IMR-90 (cell line): ENCODE data around the gene GRIK3. TPM values are rescaled to one million over a fixed set of nuclear protein-coding genes. Genes with fewer than 3 reads are reported as not detected.

Experiments used
- ATAC-seq: fragments of 200-7000 bp; cut with Tn5 transposase; 2 replicates; pipeline ENCODE4 v1.9.1; 2020; ENCODE audit warnings: low read depth, mild to moderate bottlenecking, moderate library complexity
- BruUV-seq: library from RNA; stranded (reverse); fragments of 400-500 nt; replicated peaks from 2 replicates; lab custom pipeline; 2021; lab: Mats Ljungman, UMichigan
- CTCF ChIA-PET: fragments of 300-600 bp; formaldehyde crosslinking; extraction: SDS; loops from one replicate; lab custom pipeline; 2021; ENCODE audit warnings: antibody characterized with exemption; lab: Yijun Ruan, JAX
- POLR2A ChIA-PET: fragments of 300-600 bp; sonication (Branson Sonifier 250); formaldehyde crosslinking; loops from one replicate; lab custom pipeline; 2022; ENCODE audit warnings: antibody characterized with exemption; ENCODE audit not compliant: unreplicated experiment; lab: Charles Lee
- DNase-seq: peaks from one replicate; pipeline ENCODE4 v3.0.0; 2013
- H2AFZ ChIP-seq: replicated peaks from 2 replicates; pipeline ENCODE3; 2013; ENCODE audit warnings: low read length, mild to moderate bottlenecking; ENCODE audit not compliant: poor library complexity
- H2AK5ac ChIP-seq: 2 replicates; pipeline ENCODE4 v1.6.1; 2013; ENCODE audit warnings: low read depth, low read length, inconsistent platforms
- H2AK9ac ChIP-seq: replicated peaks from 2 replicates; pipeline ENCODE3; 2013; ENCODE audit warnings: mild to moderate bottlenecking, low read depth, low read length, moderate library complexity; ENCODE audit not compliant: poor library complexity
- H2BK120ac ChIP-seq: 2 replicates; pipeline ENCODE4 v1.6.1; 2013; ENCODE audit warnings: low read depth, low read length, inconsistent platforms
- H2BK15ac ChIP-seq: 3 replicates; pipeline ENCODE4 v1.6.1; 2013; ENCODE audit warnings: low read depth, low read length, inconsistent platforms
- H2BK20ac ChIP-seq: 2 replicates; pipeline ENCODE4 v1.6.1; 2013; ENCODE audit warnings: low read depth, mild to moderate bottlenecking, inconsistent platforms, low read length, moderate library complexity
- H2BK5ac ChIP-seq: 2 replicates; pipeline ENCODE4 v1.6.1; 2013; ENCODE audit warnings: mild to moderate bottlenecking, low read depth, low read length, inconsistent platforms; ENCODE audit not compliant: poor library complexity, severe bottlenecking
- H3K14ac ChIP-seq: replicated peaks from 2 replicates; pipeline ENCODE4 v1.6.1; 2013; ENCODE audit warnings: low read depth, low read length, inconsistent platforms
- H3K18ac ChIP-seq: 2 replicates; pipeline ENCODE4 v1.6.1; 2013; ENCODE audit warnings: low read depth, low read length, control low read depth
- H3K23ac ChIP-seq: 2 replicates; pipeline ENCODE4 v1.6.1; 2013; ENCODE audit warnings: low read depth, low read length, inconsistent platforms
- H3K27ac ChIP-seq: 2 replicates; pipeline ENCODE4 v1.5.1; 2013; ENCODE audit warnings: mild to moderate bottlenecking, control low read depth, low read length; ENCODE audit not compliant: insufficient read depth
- H3K27me3 ChIP-seq: 2 replicates; pipeline ENCODE4 v1.6.1; 2013; ENCODE audit warnings: low read length; ENCODE audit not compliant: control insufficient read depth, insufficient read depth
- H3K36me3 ChIP-seq: 2 replicates; pipeline ENCODE4 v1.6.1; 2013; ENCODE audit warnings: low read length, mixed read lengths; ENCODE audit not compliant: control insufficient read depth, insufficient read depth
- H3K4ac ChIP-seq: 2 replicates; pipeline ENCODE4 v1.6.1; 2013; ENCODE audit warnings: low read depth, low read length, inconsistent platforms
- H3K4me1 ChIP-seq: 2 replicates; pipeline ENCODE4 v1.6.1; 2013; ENCODE audit warnings: low read length, mixed read lengths; ENCODE audit not compliant: control insufficient read depth, insufficient read depth
- H3K4me2 ChIP-seq: 2 replicates; pipeline ENCODE4 v1.6.1; 2013; ENCODE audit warnings: low read depth, mild to moderate bottlenecking, control low read depth, low read length, moderate library complexity
- H3K4me3 ChIP-seq: 2 replicates; pipeline ENCODE4 v1.5.1; 2013; ENCODE audit warnings: low read depth, mild to moderate bottlenecking, control low read depth, low read length, moderate library complexity; ENCODE audit not compliant: insufficient read depth
- H3K56ac ChIP-seq: 2 replicates; pipeline ENCODE4 v1.6.1; 2013; ENCODE audit warnings: low read length, inconsistent platforms; ENCODE audit not compliant: insufficient read depth; ENCODE audit errors: extremely low read depth
- H3K79me1 ChIP-seq, 2 experiments: 2 replicates each; pipeline ENCODE4 v1.6.1; 2013; ENCODE audit warnings: low read length in 2 of 2, inconsistent platforms in 1 of 2, low read depth in 1 of 2
- H3K9ac ChIP-seq: 2 replicates; pipeline ENCODE4 v1.6.1; 2013; ENCODE audit warnings: low read depth, low read length, control low read depth
- H3K9me1 ChIP-seq: 2 replicates; pipeline ENCODE4 v1.6.1; 2013; ENCODE audit warnings: low read length, inconsistent platforms; ENCODE audit not compliant: insufficient read depth
- H3K9me3 ChIP-seq: 2 replicates; pipeline ENCODE4 v1.6.1; 2013; ENCODE audit warnings: low read length; ENCODE audit not compliant: control insufficient read depth, insufficient read depth
- H4K20me1 ChIP-seq: 2 replicates; pipeline ENCODE4 v1.6.1; 2013; ENCODE audit warnings: low read length, inconsistent platforms; ENCODE audit not compliant: insufficient read depth
- H4K5ac ChIP-seq: 2 replicates; pipeline ENCODE4 v1.6.1; 2013; ENCODE audit warnings: mild to moderate bottlenecking, low read depth, low read length, control low read depth
- H4K8ac ChIP-seq, 2 experiments: 2 replicates each; pipeline ENCODE4 v1.6.1; 2013; ENCODE audit warnings: low read depth in 2 of 2, low read length in 2 of 2, control low read depth in 1 of 2, inconsistent platforms in 1 of 2
- H4K91ac ChIP-seq: 2 replicates; pipeline ENCODE4 v1.6.1; 2013; ENCODE audit warnings: low read depth, low read length, inconsistent platforms; ENCODE audit not compliant: insufficient read depth
- BHLHE40 ChIP-seq: fragments of 150-350 bp; IDR thresholded peaks from 2 replicates; pipeline ENCODE4 v1.6.1; 2016; ENCODE audit warnings: mild to moderate bottlenecking, low read depth, low read length
- CEBPB ChIP-seq: IDR thresholded peaks from 2 replicates; pipeline ENCODE4 v1.6.1; 2012; ENCODE audit warnings: low read depth, low read length, improper control_type of control experiment
- CHD1 ChIP-seq: IDR thresholded peaks from 2 replicates; pipeline ENCODE4 v1.6.1; 2012; ENCODE audit warnings: low read depth, low read length, improper control_type of control experiment
- CTCF ChIP-seq: conservative IDR thresholded peaks from 2 replicates; pipeline ENCODE4 v1.5.1; 2012; ENCODE audit warnings: mild to moderate bottlenecking, low read depth, low read length, improper control_type of control experiment
- ELK1 ChIP-seq: fragments of 150-350 bp; IDR thresholded peaks from 2 replicates; pipeline ENCODE4 v1.6.1; 2016; ENCODE audit warnings: low read depth, mild to moderate bottlenecking, low read length, moderate library complexity, borderline replicate concordance
- MAFK ChIP-seq: IDR thresholded peaks from 2 replicates; pipeline ENCODE4 v1.6.1; 2012; ENCODE audit warnings: low read depth, low read length, improper control_type of control experiment
- MXI1 ChIP-seq: IDR thresholded peaks from 2 replicates; pipeline ENCODE4 v1.6.1; 2012; ENCODE audit warnings: low read depth, mild to moderate bottlenecking, low read length, moderate library complexity, borderline replicate concordance
- NFE2L2 ChIP-seq: fragments of 150-350 bp; IDR thresholded peaks from 2 replicates; pipeline ENCODE4 v1.6.1; 2016; ENCODE audit warnings: low read depth, mild to moderate bottlenecking, low read length
- POLR2A ChIP-seq: IDR thresholded peaks from 2 replicates; pipeline ENCODE4 v1.6.1; 2012; ENCODE audit warnings: mild to moderate bottlenecking, low read depth, low read length
- RAD21 ChIP-seq: IDR thresholded peaks from 2 replicates; pipeline ENCODE4 v1.6.1; 2012; ENCODE audit warnings: low read length, improper control_type of control experiment
- RCOR1 ChIP-seq: IDR thresholded peaks from 2 replicates; pipeline ENCODE4 v1.6.1; 2012; ENCODE audit warnings: mild to moderate bottlenecking, low read length, improper control_type of control experiment; ENCODE audit not compliant: insufficient replicate concordance
- RFX5 ChIP-seq: IDR thresholded peaks from 2 replicates; pipeline ENCODE4 v1.8.0; 2012; ENCODE audit warnings: low read depth, mild to moderate bottlenecking, low read length, moderate library complexity
- SMC3 ChIP-seq: fragments of 150-350 bp; IDR thresholded peaks from 2 replicates; pipeline ENCODE4 v1.6.1; 2016; ENCODE audit warnings: low read depth, mild to moderate bottlenecking, antibody characterized with exemption, low read length, moderate library complexity
- USF2 ChIP-seq: fragments of 150-350 bp; IDR thresholded peaks from 2 replicates; pipeline ENCODE4 v1.6.1; 2017; ENCODE audit warnings: mild to moderate bottlenecking, antibody characterized with exemption, low read length, low read depth
- WGBS, 2 experiments: methylation state at CpG; one replicate each; pipeline versions ENCODE4 v1.1.5 to v1.1.7; 2013; ENCODE audit warnings: missing lambda C conversion rate in 2 of 2; ENCODE audit not compliant: insufficient read length in 1 of 2; ENCODE audit errors: extremely low coverage in 2 of 2; 5-methylcytosine and 5-hydroxymethylcytosine counted together
- dilution Hi-C: fragments of 300-500 bp; cut with HindIII; formaldehyde crosslinking; loops from one replicate; pipeline ENCODE4 v1.14.3; 2018; ENCODE audit warnings: low sequenced_read_pairs; ENCODE audit not compliant: unreplicated experiment
- in situ Hi-C: fragments of 300-500 bp; cut with MboI; formaldehyde crosslinking; loops from 3 replicates; pipeline ENCODE4 v1.14.3; 2019; ENCODE audit warnings: low sequenced_read_pairs, inconsistent platforms, mixed read lengths
- intact Hi-C: fragments of 100-400 bp; cut with micrococcal nuclease; formaldehyde crosslinking; loops from 2 replicates; pipeline ENCODE4 v1.10.0; 2022
- polyA plus RNA-seq, 3 experiments: library from polyadenylated mRNA; depleted of rRNA; stranded (reverse); fragments of >200 nt; gene quantifications; 2 replicates each; pipeline ENCODE4 v1.2.3, GENCODE V29; 2012; ENCODE audit warnings: low replicate concordance in 1 of 3
- total RNA-seq: library from RNA; depleted of rRNA; stranded (reverse); fragments of >200 nt; gene quantifications from 2 replicates; pipeline ENCODE4 v1.2.3, GENCODE V29; 2012

GRIK3 gene
- total and polyA plus RNA-seq, 2 of the 4 experiments (the other 2 are of a cell fraction) = not detected

- Histone ChIP-seq H2BK120ac (no peak overlapping the region), H3K79me1 (no peaks in the 10 kb centered on the region), H2AK9ac (no peak overlapping the region), H2BK5ac (no peak overlapping the region), H3K9ac (no peak overlapping the region), H3K4me3 (no peak overlapping the region), H3K14ac (no peak overlapping the region), H4K91ac (no peak overlapping the region), H3K4ac (no peak overlapping the region), H3K23ac (no peak overlapping the region), H3K27me3 (no peaks in the 10 kb centered on the region), H2BK20ac (no peak overlapping the region), H4K20me1 (no peaks in the 10 kb centered on the region), H3K36me3 (no peaks in the 10 kb centered on the region), H3K9me1 (no peaks in the 10 kb centered on the region), H2BK15ac (no peak overlapping the region), H2AK5ac (no peak overlapping the region), H3K56ac (no peak overlapping the region), H4K5ac (no peak overlapping the region), H3K4me2 (no peak overlapping the region), H3K4me1 (no peaks in the 10 kb centered on the region), H2AFZ (no peak overlapping the region), H3K9me3 (no peaks in the 10 kb centered on the region), H4K8ac (no peak overlapping the region), H3K27ac (no peak overlapping the region), H3K18ac (no peak overlapping the region)
- ATAC-seq (no peak), DNase-seq (no peak)
- intact Hi-C loops (no loop called here), dilution Hi-C loops (no loop called here), in situ Hi-C loops (no loop called here)
- WGBS, 2 experiments = no CpG with 5 or more reads among the region's 2 CpGs
- no TSS peak for BruUV-seq
- CTCF ChIA-PET = no interaction called here
- POLR2A ChIA-PET = no interaction called here
- TF ChIP-seq BHLHE40 (no peak), SMC3 (no peak), RFX5 (no peak), MAFK (no peak), NFE2L2 (no peak), CHD1 (no peak), RAD21 (no peak), MXI1 (no peak), POLR2A (no peak), CTCF (no peak), RCOR1 (no peak), ELK1 (no peak), CEBPB (no peak), USF2 (no peak)
Observed at GRCh38 chr1:37021502-37021901, 12.8 kb downstream of the GRIK3 start.
